MM.1S (cell line): ENCODE measurements around the gene SPSB3.

Experiments
- DNase-seq: peaks from one replicate; pipeline ENCODE4 v3.0.0-alpha.2; 2015
- H2AFZ ChIP-seq: fragments of 300-600 bp; sonication (generic); 2 replicates; pipeline ENCODE4 v1.6.0; 2016; ENCODE audit warnings: antibody characterized with exemption, low read length
- H3F3A ChIP-seq: fragments of 300-600 bp; sonication (generic); 2 replicates; pipeline ENCODE4 v1.6.1; 2016; ENCODE audit warnings: mild to moderate bottlenecking, antibody characterized with exemption, low read length, moderate library complexity, mixed read lengths; ENCODE audit not compliant: insufficient read depth
- H3K27ac ChIP-seq: fragments of 300-600 bp; sonication (generic); 2 replicates; pipeline ENCODE4 v1.5.1; 2016; ENCODE audit warnings: mild to moderate bottlenecking, low read length
- H3K27me3 ChIP-seq: fragments of 300-600 bp; sonication (generic); replicated peaks from 2 replicates; pipeline ENCODE4 v1.6.0; 2016; ENCODE audit warnings: low read length; ENCODE audit not compliant: insufficient read depth
- H3K36me3 ChIP-seq: fragments of 300-600 bp; sonication (generic); replicated peaks from 2 replicates; pipeline ENCODE4 v1.6.1; 2016; ENCODE audit warnings: mild to moderate bottlenecking, low read length, mixed read lengths; ENCODE audit not compliant: insufficient read depth
- H3K4me1 ChIP-seq: fragments of 300-600 bp; sonication (generic); 2 replicates; pipeline ENCODE4 v1.6.1; 2016; ENCODE audit warnings: low read length, mixed read lengths
- H3K4me2 ChIP-seq: fragments of 300-600 bp; sonication (generic); 2 replicates; pipeline ENCODE4 v1.6.0; 2016; ENCODE audit warnings: low read depth, low read length
- H3K4me3 ChIP-seq: fragments of 300-600 bp; sonication (generic); 2 replicates; pipeline ENCODE4 v1.5.1; 2016; ENCODE audit warnings: low read length, mixed read lengths
- H3K79me2 ChIP-seq: fragments of 300-600 bp; sonication (generic); 2 replicates; pipeline ENCODE4 v1.6.1; 2016; ENCODE audit warnings: mixed run types, low read length, mixed read lengths
- H3K9ac ChIP-seq: fragments of 300-600 bp; sonication (generic); 2 replicates; pipeline ENCODE4 v1.6.1; 2016; ENCODE audit warnings: low read length, mixed read lengths
- H3K9me2 ChIP-seq: fragments of 300-600 bp; sonication (generic); replicated peaks from 2 replicates; pipeline ENCODE4 v1.6.1; 2016; ENCODE audit warnings: mild to moderate bottlenecking, low read length, mixed read lengths; ENCODE audit not compliant: insufficient read depth
- H3K9me3 ChIP-seq: fragments of 300-600 bp; sonication (generic); replicated peaks from 2 replicates; pipeline ENCODE4 v1.6.1; 2016; ENCODE audit warnings: mild to moderate bottlenecking, low read length, mixed read lengths; ENCODE audit not compliant: insufficient read depth
- H4K20me1 ChIP-seq: fragments of 300-600 bp; sonication (generic); 2 replicates; pipeline ENCODE4 v1.6.1; 2016; ENCODE audit warnings: mild to moderate bottlenecking, low read length, moderate library complexity, mixed read lengths; ENCODE audit not compliant: insufficient read depth
- EZH2 ChIP-seq: fragments of 300-600 bp; sonication (generic); optimal IDR thresholded peaks from 2 replicates; pipeline ENCODE3; 2017; ENCODE audit warnings: low read depth, mild to moderate bottlenecking, antibody characterized with exemption, low read length, mixed read lengths
- EZH2phosphoT487 ChIP-seq: fragments of 300-600 bp; sonication (generic); IDR thresholded peaks from 2 replicates; pipeline ENCODE4 v1.6.1; 2018; ENCODE audit warnings: antibody characterized with exemption, low read length
- TF ChIP-seq, protein P1 (sequence below): fragments of 300-600 bp; sonication (generic); IDR thresholded peaks from 2 replicates; pipeline ENCODE4 v1.5.1; 2016; ENCODE audit warnings: antibody characterized with exemption, low read length, mixed read lengths

SPSB3 gene

DNA sequence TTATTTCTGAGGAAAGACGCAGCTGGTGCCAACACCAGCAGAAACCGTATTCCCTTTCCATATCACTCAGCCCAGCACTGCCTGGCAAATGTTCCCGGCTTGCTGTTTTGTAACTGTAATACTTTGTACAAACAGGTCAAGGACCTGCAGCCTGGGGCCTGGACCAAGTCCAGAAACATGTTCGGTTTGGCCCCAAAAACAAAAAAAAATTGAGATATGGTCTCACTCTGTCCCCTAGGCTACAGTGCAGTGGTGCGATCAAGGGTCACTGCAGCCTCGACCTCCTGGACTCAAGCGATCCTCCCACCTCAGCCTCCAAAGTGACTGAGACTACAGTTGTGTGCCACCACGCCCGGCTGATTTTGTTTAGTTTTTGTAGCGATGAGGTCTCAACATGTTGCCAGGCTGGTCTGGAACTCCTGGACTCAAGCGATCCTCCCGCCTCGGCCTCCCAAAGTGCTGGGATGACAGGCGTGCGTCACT, 43.1 kb upstream of the SPSB3 start:
- no peaks in the 10 kb centered on the region for H4K20me1 ChIP-seq
- no peaks in the 10 kb centered on the region for H3K27me3 ChIP-seq
- H3F3A ChIP-seq = peaks cover 6% of the 10 kb centered on the region
- no peak for DNase-seq
- no peak overlapping the region for H2AFZ ChIP-seq
- peak overlapping the region; percentile 50; the same call in 1 of the 2 replicates for H3K9ac ChIP-seq
- H3K27ac ChIP-seq = peak overlapping the region; percentile 38; the same call in 1 of the 2 replicates
- peak overlapping the region; percentile 94 for H3K4me2 ChIP-seq
- TF ChIP-seq, protein P1, sequence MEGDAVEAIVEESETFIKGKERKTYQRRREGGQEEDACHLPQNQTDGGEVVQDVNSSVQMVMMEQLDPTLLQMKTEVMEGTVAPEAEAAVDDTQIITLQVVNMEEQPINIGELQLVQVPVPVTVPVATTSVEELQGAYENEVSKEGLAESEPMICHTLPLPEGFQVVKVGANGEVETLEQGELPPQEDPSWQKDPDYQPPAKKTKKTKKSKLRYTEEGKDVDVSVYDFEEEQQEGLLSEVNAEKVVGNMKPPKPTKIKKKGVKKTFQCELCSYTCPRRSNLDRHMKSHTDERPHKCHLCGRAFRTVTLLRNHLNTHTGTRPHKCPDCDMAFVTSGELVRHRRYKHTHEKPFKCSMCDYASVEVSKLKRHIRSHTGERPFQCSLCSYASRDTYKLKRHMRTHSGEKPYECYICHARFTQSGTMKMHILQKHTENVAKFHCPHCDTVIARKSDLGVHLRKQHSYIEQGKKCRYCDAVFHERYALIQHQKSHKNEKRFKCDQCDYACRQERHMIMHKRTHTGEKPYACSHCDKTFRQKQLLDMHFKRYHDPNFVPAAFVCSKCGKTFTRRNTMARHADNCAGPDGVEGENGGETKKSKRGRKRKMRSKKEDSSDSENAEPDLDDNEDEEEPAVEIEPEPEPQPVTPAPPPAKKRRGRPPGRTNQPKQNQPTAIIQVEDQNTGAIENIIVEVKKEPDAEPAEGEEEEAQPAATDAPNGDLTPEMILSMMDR = no peak
- H3K4me1 ChIP-seq = peaks cover 12% of the 10 kb centered on the region; the same call in 1 of the 2 replicates
- peaks cover 59% of the 10 kb centered on the region for H3K79me2 ChIP-seq
- no peaks in the 10 kb centered on the region for H3K36me3 ChIP-seq
- peak overlapping the region; percentile 74 for H3K4me3 ChIP-seq
- no peaks in the 10 kb centered on the region for H3K9me3 ChIP-seq
- H3K9me2 ChIP-seq = no peaks in the 10 kb centered on the region

DNA sequence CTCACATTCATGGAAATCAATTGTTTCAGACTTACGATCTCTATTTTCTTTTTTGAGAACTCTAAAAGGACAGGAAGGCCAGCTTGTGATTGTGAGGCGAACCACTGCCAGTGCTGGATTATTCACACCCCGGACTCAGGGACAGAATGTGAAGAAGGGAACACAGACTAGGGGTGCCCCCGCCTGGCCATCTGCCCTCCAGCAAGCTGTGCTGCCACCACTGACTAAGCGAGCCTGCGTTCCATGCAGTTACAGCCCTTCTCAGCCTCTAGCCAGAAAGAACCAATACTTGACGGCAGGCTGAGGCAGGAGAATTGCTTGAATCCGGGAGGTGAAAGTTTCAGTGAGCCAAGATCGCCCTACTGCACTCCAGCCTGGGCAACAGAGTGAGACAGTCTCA, 41.5 kb upstream of the SPSB3 start:
- no peak overlapping the region; the same call in 1 of the 2 replicates for H3K9ac ChIP-seq
- H4K20me1 ChIP-seq = no peaks in the 10 kb centered on the region
- TF ChIP-seq EZH2 (no peak), EZH2phosphoT487 (no peak)
- TF ChIP-seq, protein P1 = peak; percentile 46
- no peaks in the 10 kb centered on the region for H3K9me3 ChIP-seq
- DNase-seq = peak; percentile 65
- peak overlapping the region; percentile 30; the same call in 1 of the 2 replicates for H3K4me3 ChIP-seq
- no peaks in the 10 kb centered on the region for H3K36me3 ChIP-seq
- peak overlapping the region; percentile 50; the same call in 1 of the 2 replicates for H3K4me2 ChIP-seq
- peaks cover 53% of the 10 kb centered on the region for H3K79me2 ChIP-seq
- no peaks in the 10 kb centered on the region for H3K9me2 ChIP-seq
- peaks cover 6% of the 10 kb centered on the region for H3F3A ChIP-seq
- H3K4me1 ChIP-seq = peaks cover 7% of the 10 kb centered on the region; the same call in 1 of the 2 replicates
- H3K27ac ChIP-seq = peak overlapping the region; percentile 52; the same call in 1 of the 2 replicates
- H3K27me3 ChIP-seq = no peaks in the 10 kb centered on the region
- H2AFZ ChIP-seq = no peak overlapping the region

DNA sequence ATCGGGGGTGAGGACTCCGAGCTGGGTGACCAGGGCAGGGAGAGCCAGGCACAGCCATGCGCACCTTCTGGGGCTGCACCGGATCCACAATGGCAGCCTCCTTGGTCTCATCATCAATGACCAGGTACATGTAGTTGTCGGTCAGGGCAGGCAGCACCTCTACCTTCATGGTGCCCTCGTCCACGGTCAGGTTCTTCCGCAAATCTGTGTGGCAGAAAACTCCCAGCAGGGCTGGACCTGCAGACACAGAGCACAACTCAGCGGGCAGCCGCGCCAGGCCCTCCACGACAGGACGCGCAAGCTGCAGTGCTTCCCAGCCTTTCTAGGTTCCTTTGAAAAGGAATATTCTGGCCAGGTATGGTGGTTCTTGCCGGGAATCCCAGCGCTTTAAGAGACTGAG, 40.4 kb upstream of the SPSB3 start:
- Histone ChIP-seq H3K9ac (no peak overlapping the region), H3K4me3 (no peak overlapping the region), H3F3A (peaks cover 6% of the 10 kb centered on the region), H3K4me1 (peaks cover 5% of the 10 kb centered on the region; the same call in 1 of the 2 replicates), H4K20me1 (no peaks in the 10 kb centered on the region), H3K4me2 (no peak overlapping the region), H3K36me3 (no peaks in the 10 kb centered on the region), H3K9me3 (no peaks in the 10 kb centered on the region), H3K9me2 (no peaks in the 10 kb centered on the region), H2AFZ (no peak overlapping the region), H3K27me3 (no peaks in the 10 kb centered on the region), H3K27ac (no peak overlapping the region), H3K79me2 (peaks cover 43% of the 10 kb centered on the region)
- DNase-seq = no peak
- TF ChIP-seq EZH2phosphoT487 (no peak), EZH2 (no peak)
- TF ChIP-seq, protein P1 = no peak
